SK-N-SH treated with all-trans-retinoic acid at 6 μM for 48 hours (cell line): ENCODE measurements around the gene CCDC158.

ENCODE experiments used
- ATAC-seq: fragments of 200-7000 bp; cut with Tn5 transposase; 3 replicates; pipeline ENCODE4 v1.9.1; 2020; ENCODE audit warnings: mild to moderate bottlenecking, moderate library complexity
- ARNTL ChIP-seq: fragments of 450-650 bp; formaldehyde crosslinking; IDR thresholded peaks from 2 replicates; pipeline ENCODE4 v1.5.0; 2020; ENCODE audit warnings: low read depth, mild to moderate bottlenecking, moderate library complexity, borderline replicate concordance
- BACH2 ChIP-seq: fragments of 250-450 bp; sonication (Bioruptor Pico); IDR thresholded peaks from 2 replicates; pipeline ENCODE4 v1.9.0; 2021; ENCODE audit warnings: mild to moderate bottlenecking, borderline replicate concordance
- CREB5 ChIP-seq: fragments of 250-450 bp; sonication (Bioruptor Pico); IDR thresholded peaks from 2 replicates; pipeline ENCODE4 v1.5.1; 2020; ENCODE audit warnings: low read depth, mild to moderate bottlenecking, moderate library complexity
- CSDC2 ChIP-seq: fragments of 250-450 bp; sonication (Bioruptor Pico); IDR thresholded peaks from 2 replicates; pipeline ENCODE4 v1.5.0; 2020; ENCODE audit warnings: mild to moderate bottlenecking, moderate library complexity
- CSRNP3 ChIP-seq: fragments of 250-450 bp; sonication (Bioruptor Pico); IDR thresholded peaks from 2 replicates; pipeline ENCODE4 v1.5.1; 2021; ENCODE audit warnings: mild to moderate bottlenecking, moderate library complexity
- ESRRG ChIP-seq: fragments of 250-450 bp; sonication (Bioruptor Pico); IDR thresholded peaks from 2 replicates; pipeline ENCODE4 v1.6.1; 2021; ENCODE audit warnings: mild to moderate bottlenecking
- GLIS3 ChIP-seq: fragments of 250-450 bp; sonication (Bioruptor Pico); IDR thresholded peaks from 2 replicates; pipeline ENCODE4 v1.5.0; 2020; ENCODE audit warnings: mild to moderate bottlenecking, moderate library complexity
- ISL1 ChIP-seq: fragments of 250-450 bp; sonication (Bioruptor Pico); IDR thresholded peaks from 2 replicates; pipeline ENCODE4 v2.1.2; 2022; ENCODE audit warnings: mild to moderate bottlenecking, moderate library complexity
- OSR1 ChIP-seq: fragments of 250-450 bp; sonication (Bioruptor Pico); IDR thresholded peaks from 2 replicates; pipeline ENCODE4 v1.8.0; 2022; ENCODE audit warnings: moderate library complexity, mild to moderate bottlenecking, inconsistent platforms
- PPARA ChIP-seq: fragments of 250-450 bp; sonication (Bioruptor Pico); IDR thresholded peaks from 2 replicates; pipeline ENCODE4 v1.5.0; 2020; ENCODE audit warnings: mild to moderate bottlenecking, borderline replicate concordance
- RARB ChIP-seq: fragments of 250-450 bp; sonication (Bioruptor Pico); IDR thresholded peaks from 2 replicates; pipeline ENCODE4 v1.8.0; 2021; ENCODE audit warnings: mild to moderate bottlenecking, moderate library complexity
- SNAI2 ChIP-seq: fragments of 250-450 bp; sonication (Bioruptor Pico); IDR thresholded peaks from 2 replicates; pipeline ENCODE4 v1.5.0; 2020; ENCODE audit warnings: mild to moderate bottlenecking, moderate library complexity
- TCF4 ChIP-seq: fragments of 250-450 bp; sonication (Bioruptor Pico); IDR thresholded peaks from 2 replicates; pipeline ENCODE4 v1.8.0; 2021; ENCODE audit warnings: mild to moderate bottlenecking, moderate library complexity, borderline replicate concordance
- TOX ChIP-seq: fragments of 250-450 bp; sonication (Bioruptor Pico); IDR thresholded peaks from 2 replicates; pipeline ENCODE4 v1.8.0; 2021; ENCODE audit warnings: mild to moderate bottlenecking, moderate library complexity, borderline replicate concordance
- TSHZ2 ChIP-seq: fragments of 250-450 bp; sonication (Bioruptor Pico); IDR thresholded peaks from 2 replicates; pipeline ENCODE4 v1.5.0; 2020; ENCODE audit warnings: mild to moderate bottlenecking, moderate library complexity
- ZC3H10 ChIP-seq: fragments of 250-450 bp; sonication (Bioruptor Pico); IDR thresholded peaks from 2 replicates; pipeline ENCODE4 v1.5.1; 2021; ENCODE audit warnings: mild to moderate bottlenecking, moderate library complexity
- ZFP3 ChIP-seq: fragments of 250-450 bp; sonication (Bioruptor Pico); IDR thresholded peaks from 2 replicates; pipeline ENCODE4 v1.5.0; 2020; ENCODE audit warnings: mild to moderate bottlenecking, moderate library complexity
- ZFP30 ChIP-seq: fragments of 450-650 bp; formaldehyde crosslinking; IDR thresholded peaks from 2 replicates; pipeline ENCODE4 v1.5.0; 2022; ENCODE audit warnings: mild to moderate bottlenecking, moderate library complexity
- ZNF565 ChIP-seq: fragments of 450-650 bp; formaldehyde crosslinking; conservative IDR thresholded peaks from 2 replicates; pipeline ENCODE4 v1.5.0; 2020; ENCODE audit warnings: low read depth, mild to moderate bottlenecking, moderate library complexity
- ZNF70 ChIP-seq: fragments of 450-650 bp; formaldehyde crosslinking; IDR thresholded peaks from 2 replicates; pipeline ENCODE4 v1.5.0; 2020; ENCODE audit warnings: mild to moderate bottlenecking, moderate library complexity
- ZNF8 ChIP-seq: fragments of 450-650 bp; formaldehyde crosslinking; IDR thresholded peaks from 2 replicates; pipeline ENCODE4 v1.5.0; 2020; ENCODE audit warnings: mild to moderate bottlenecking, moderate library complexity
- TF ChIP-seq, protein P1 (sequence below): fragments of 250-450 bp; sonication (Bioruptor Pico); IDR thresholded peaks from 2 replicates; pipeline ENCODE4 v1.8.0; 2020; ENCODE audit warnings: mild to moderate bottlenecking, moderate library complexity, borderline replicate concordance

The CCDC158 gene

GRCh38 chr4:76448211-76448610 lies 27.3 kb upstream of the CCDC158 start:
- no peak for TF ChIP-seq SNAI2
- TF ChIP-seq TSHZ2 (CRISPR knock-in tag) = no peak
- TF ChIP-seq CSRNP3 (CRISPR knock-in tag) = no peak
- no peak for TF ChIP-seq TCF4 (CRISPR knock-in tag)
- TF ChIP-seq ZC3H10 (CRISPR knock-in tag) = no peak
- TF ChIP-seq PPARA (CRISPR knock-in tag) = no peak
- TF ChIP-seq ARNTL (CRISPR knock-in tag) = no peak
- TF ChIP-seq ZNF565 (CRISPR knock-in tag) = no peak
- TF ChIP-seq, protein P1, sequence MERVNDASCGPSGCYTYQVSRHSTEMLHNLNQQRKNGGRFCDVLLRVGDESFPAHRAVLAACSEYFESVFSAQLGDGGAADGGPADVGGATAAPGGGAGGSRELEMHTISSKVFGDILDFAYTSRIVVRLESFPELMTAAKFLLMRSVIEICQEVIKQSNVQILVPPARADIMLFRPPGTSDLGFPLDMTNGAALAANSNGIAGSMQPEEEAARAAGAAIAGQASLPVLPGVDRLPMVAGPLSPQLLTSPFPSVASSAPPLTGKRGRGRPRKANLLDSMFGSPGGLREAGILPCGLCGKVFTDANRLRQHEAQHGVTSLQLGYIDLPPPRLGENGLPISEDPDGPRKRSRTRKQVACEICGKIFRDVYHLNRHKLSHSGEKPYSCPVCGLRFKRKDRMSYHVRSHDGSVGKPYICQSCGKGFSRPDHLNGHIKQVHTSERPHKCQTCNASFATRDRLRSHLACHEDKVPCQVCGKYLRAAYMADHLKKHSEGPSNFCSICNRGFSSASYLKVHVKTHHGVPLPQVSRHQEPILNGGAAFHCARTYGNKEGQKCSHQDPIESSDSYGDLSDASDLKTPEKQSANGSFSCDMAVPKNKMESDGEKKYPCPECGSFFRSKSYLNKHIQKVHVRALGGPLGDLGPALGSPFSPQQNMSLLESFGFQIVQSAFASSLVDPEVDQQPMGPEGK (CRISPR knock-in tag) = no peak
- TF ChIP-seq TOX (CRISPR knock-in tag) = no peak
- no peak for TF ChIP-seq RARB (CRISPR knock-in tag)
- no peak for TF ChIP-seq ISL1
- TF ChIP-seq OSR1 (CRISPR knock-in tag) = no peak
- no peak for TF ChIP-seq ZNF8
- no peak for TF ChIP-seq GLIS3 (CRISPR knock-in tag)
- TF ChIP-seq CSDC2 (CRISPR knock-in tag) = no peak
- no peak for TF ChIP-seq BACH2
- no peak for ATAC-seq

DNA sequence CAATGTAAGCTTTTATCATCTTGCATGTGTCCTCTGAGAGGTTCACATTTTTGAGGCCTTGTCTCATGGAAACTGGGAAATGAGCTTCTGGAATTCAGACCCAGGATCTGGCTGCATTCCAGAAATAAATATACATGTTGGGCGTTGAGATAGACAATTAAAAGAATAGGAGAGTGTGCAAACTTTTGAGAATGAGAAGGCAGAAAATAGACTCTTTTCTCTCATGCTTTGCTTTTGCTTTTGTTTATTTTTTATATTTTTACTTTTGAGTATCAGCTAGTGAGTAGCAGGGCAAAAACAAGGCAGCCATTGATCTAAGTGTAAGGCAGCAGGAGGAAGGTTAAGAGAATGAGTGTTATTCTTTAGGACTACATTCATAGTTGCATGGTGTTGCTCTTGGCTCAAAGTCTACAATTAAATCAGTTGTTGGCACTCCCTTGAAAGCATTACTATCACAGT lies 26.5 kb upstream of the CCDC158 start:
- TF ChIP-seq CSRNP3 (CRISPR knock-in tag) (no peak), BACH2 (no peak), ZC3H10 (CRISPR knock-in tag) (no peak), ZFP30 (CRISPR knock-in tag) (no peak), TCF4 (CRISPR knock-in tag) (no peak), ESRRG (no peak), ZNF70 (CRISPR knock-in tag) (no peak), CREB5 (CRISPR knock-in tag) (no peak), ZFP3 (CRISPR knock-in tag) (no peak), TSHZ2 (CRISPR knock-in tag) (no peak), ZNF565 (CRISPR knock-in tag) (no peak), OSR1 (CRISPR knock-in tag) (no peak), SNAI2 (no peak), RARB (CRISPR knock-in tag) (no peak), PPARA (CRISPR knock-in tag) (no peak), ZNF8 (no peak)
- TF ChIP-seq, protein P1 (CRISPR knock-in tag) = no peak
- ATAC-seq = no peak
